Body of pancreas (tissue), 4 donors: ENCODE measurements around the gene AP3B1.

Experiments
- CTCF ChIP-seq, 7 experiments: fragments of 450-650 bp in 4 of 7; fragments of 200-600 bp in 3 of 7; sonication (generic) in 3 of 7; IDR thresholded peaks; one replicate each; pipeline ENCODE4 v1.5.1; 2016 to 2019; ENCODE audit warnings: antibody characterized with exemption in 7 of 7
- POLR2A ChIP-seq, 3 donors: fragments of 450-650 bp; IDR thresholded peaks; one replicate each; pipeline ENCODE4 v1.6.1; 2016; ENCODE audit warnings: antibody characterized with exemption in 3 of 3, mild to moderate bottlenecking in 2 of 3

GRCh38 chr5:78109891-78110324 lies 184.6 kb downstream of the AP3B1 start:
- TF ChIP-seq CTCF (IDR thresholded peaks at IDR 0.05) (no peak), POLR2A (IDR thresholded peaks at IDR 0.05) (no peak)
